MCF 10A (cell line): ENCODE measurements around the gene CSTPP1. TPM values are rescaled to one million over a fixed set of nuclear protein-coding genes. Genes with fewer than 3 reads are reported as not detected.
"Not testable (repeated sequence)": the region's sequence is repeated elsewhere in the genome, so short reads cannot be mapped to it uniquely, and the experiment has no call there.

Source experiments
- BruUV-seq: library from RNA; stranded (reverse); fragments of 400-500 nt; replicated peaks from 2 replicates; lab custom pipeline; 2021; lab: Mats Ljungman, UMichigan
- CTCF ChIA-PET: fragments of 300-600 bp; sonication (Branson Sonifier 250); formaldehyde crosslinking; extraction: SDS; loops from one replicate; lab custom pipeline; 2021; ENCODE audit warnings: antibody characterized with exemption, inconsistent platforms; lab: Yijun Ruan, JAX
- POLR2A ChIA-PET: fragments of 300-600, 350-650 bp; sonication (Branson Sonifier 250); formaldehyde crosslinking; extraction: SDS; loops from one replicate; lab custom pipeline; 2020; ENCODE audit warnings: antibody characterized with exemption, inconsistent platforms; lab: Yijun Ruan, JAX
- DNase-seq: peaks from one replicate; pipeline ENCODE4 v3.0.0-alpha.2; 2018; ENCODE audit not compliant: unreplicated experiment
- H3K27ac Mint-ChIP-seq: one replicate; pipeline ENCODE4 v1.8.0; 2022; ENCODE audit warnings: mild to moderate bottlenecking, low read depth, mixed read lengths; ENCODE audit not compliant: unreplicated experiment
- H3K27me3 Mint-ChIP-seq: one replicate; pipeline ENCODE4 v1.8.0; 2022; ENCODE audit warnings: mixed read lengths; ENCODE audit not compliant: insufficient read depth, unreplicated experiment
- H3K36me3 Mint-ChIP-seq: one replicate; pipeline ENCODE4 v1.8.0; 2022; ENCODE audit warnings: mild to moderate bottlenecking, moderate library complexity, mixed read lengths; ENCODE audit not compliant: insufficient read depth, unreplicated experiment
- H3K4me1 Mint-ChIP-seq: one replicate; pipeline ENCODE4 v1.8.0; 2022; ENCODE audit warnings: mixed read lengths; ENCODE audit not compliant: insufficient read depth, unreplicated experiment
- H3K4me3 Mint-ChIP-seq: one replicate; pipeline ENCODE4 v1.8.0; 2022; ENCODE audit warnings: mild to moderate bottlenecking, moderate library complexity, mixed read lengths; ENCODE audit not compliant: unreplicated experiment
- H3K9me3 Mint-ChIP-seq: one replicate; pipeline ENCODE4 v1.8.0; 2022; ENCODE audit warnings: mixed read lengths; ENCODE audit not compliant: unreplicated experiment
- CTCF ChIP-seq: fragments of 200-600 bp; IDR thresholded peaks from one replicate; pipeline ENCODE4 v1.8.0; 2022; ENCODE audit warnings: antibody characterized with exemption, mild to moderate bottlenecking; ENCODE audit not compliant: unreplicated experiment
- intact Hi-C: fragments of 100-400 bp; cut with micrococcal nuclease; formaldehyde crosslinking; loops from 2 replicates; pipeline ENCODE4 v1.14.1; 2022
- total RNA-seq: library from RNA; stranded (reverse); gene quantifications from 2 replicates; pipeline ENCODE4 v1.2.3, GENCODE V29; 2022

Gene CSTPP1
- total RNA-seq, 1 experiment from 2014 or later, result 19.2 TPM

- ChIA-PET POLR2A (interaction anchor here (0.5 to 0.6 kb wide), 2 partner anchors 41 to 509 kb away, joined by 3 read pairs; no protein-coding TSS in a partner anchor), CTCF (interaction anchor here (0.6 to 1.0 kb wide), 2 partner anchors 17 to 60 kb away, joined by 3 read pairs; no protein-coding TSS in a partner anchor)
- TF ChIP-seq CTCF, result no peak
- Mint-ChIP-seq H3K4me1 (no peaks in the 10 kb centered on the region), H3K36me3 (peaks cover 6% of the 10 kb centered on the region), H3K4me3 (no peak overlapping the region), H3K9me3 (no peaks in the 10 kb centered on the region), H3K27me3 (no peaks in the 10 kb centered on the region), H3K27ac (no peak overlapping the region)
- intact Hi-C loops, result no loop called here
- no TSS peak for BruUV-seq
- no peak for DNase-seq
These were observed 173.2 kb downstream of the CSTPP1 start for GRCh38 chr11:47109727-47110246.

GRCh38 chr11:47111318-47111804 lies 174.8 kb downstream of the CSTPP1 start:
- TF ChIP-seq CTCF, result no peak
- Mint-ChIP-seq H3K27me3 (no peaks in the 10 kb centered on the region), H3K36me3 (peaks cover 6% of the 10 kb centered on the region), H3K4me1 (no peaks in the 10 kb centered on the region), H3K27ac (no peak overlapping the region), H3K4me3 (no peak overlapping the region), H3K9me3 (no peaks in the 10 kb centered on the region)
- ChIA-PET CTCF (interaction anchor here (0.7 kb wide), 1 partner anchor 167 kb away, joined by 3 read pairs; no protein-coding TSS in a partner anchor), POLR2A (no interaction called here)
- BruUV-seq, result no TSS peak
- no peak for DNase-seq
- intact Hi-C loops, result no loop called here

GRCh38 chr11:47112941-47113340 lies 176.4 kb downstream of the CSTPP1 start:
- POLR2A ChIA-PET, BruUV-seq, H3K36me3 Mint-ChIP-seq, CTCF ChIA-PET, intact Hi-C loops, H3K4me3 Mint-ChIP-seq, H3K27me3 Mint-ChIP-seq, H3K4me1 Mint-ChIP-seq, H3K27ac Mint-ChIP-seq, DNase-seq, H3K9me3 Mint-ChIP-seq: not testable (repeated sequence)

GRCh38 chr11:47118958-47119688 lies 182.6 kb downstream of the CSTPP1 start:
- peak overlapping the region; percentile 57 for H3K4me3 Mint-ChIP-seq
- H3K27ac Mint-ChIP-seq, H3K27me3 Mint-ChIP-seq, BruUV-seq, intact Hi-C loops, H3K4me1 Mint-ChIP-seq, H3K9me3 Mint-ChIP-seq, H3K36me3 Mint-ChIP-seq: not testable (repeated sequence)
- ChIA-PET POLR2A (interaction anchor here (0.9 to 1.2 kb wide), 4 partner anchors 9 to 183 kb away, joined by 3 to 4 read pairs (median 3); partner anchors contain the start of gene CSTPP1), CTCF (interaction anchor here (0.6 to 1.6 kb wide), 6 partner anchors 35 to 217 kb away, joined by 3 to 5 read pairs (median 3); no protein-coding TSS in a partner anchor)
- peak; percentile 73 for DNase-seq

- no peak overlapping the region for H3K27ac Mint-ChIP-seq
- H3K36me3 Mint-ChIP-seq, result no peaks in the 10 kb centered on the region
- no TSS peak for BruUV-seq
- TF ChIP-seq CTCF, result no peak
- POLR2A ChIA-PET, result interaction anchor here (0.7 to 1.0 kb wide), 2 partner anchors 17 to 189 kb away, joined by 3 read pairs; no protein-coding TSS in a partner anchor
- CTCF ChIA-PET, result interaction anchor here (0.6 to 1.1 kb wide), 2 partner anchors 19 to 50 kb away, joined by 3 to 7 read pairs; no protein-coding TSS in a partner anchor
- no peaks in the 10 kb centered on the region for H3K9me3 Mint-ChIP-seq
- H3K27me3 Mint-ChIP-seq, result no peaks in the 10 kb centered on the region
- intact Hi-C loops, result no loop called here
- no peak overlapping the region for H3K4me3 Mint-ChIP-seq
- no peaks in the 10 kb centered on the region for H3K4me1 Mint-ChIP-seq
- no peak for DNase-seq
These were observed 184.5 kb downstream of the CSTPP1 start for GRCh38 chr11:47121056-47121455.
